OCI-LY3 (cell line): Measurements from ENCODE around the gene SELPLG.

ENCODE experiments used
- CTCF ChIP-seq: fragments of 200-600, 300-600 bp; sonication (generic); IDR thresholded peaks from 2 replicates; pipeline ENCODE4 v1.5.1; 2014; ENCODE audit warnings: antibody characterized with exemption, low read length, low read depth
- EZH2phosphoT487 ChIP-seq: fragments of 200-600 bp; shearing (Covaris generic); IDR thresholded peaks from 2 replicates; pipeline ENCODE4 v1.6.1; 2018; ENCODE audit warnings: antibody characterized with exemption, mixed run types, low read depth

DNA sequence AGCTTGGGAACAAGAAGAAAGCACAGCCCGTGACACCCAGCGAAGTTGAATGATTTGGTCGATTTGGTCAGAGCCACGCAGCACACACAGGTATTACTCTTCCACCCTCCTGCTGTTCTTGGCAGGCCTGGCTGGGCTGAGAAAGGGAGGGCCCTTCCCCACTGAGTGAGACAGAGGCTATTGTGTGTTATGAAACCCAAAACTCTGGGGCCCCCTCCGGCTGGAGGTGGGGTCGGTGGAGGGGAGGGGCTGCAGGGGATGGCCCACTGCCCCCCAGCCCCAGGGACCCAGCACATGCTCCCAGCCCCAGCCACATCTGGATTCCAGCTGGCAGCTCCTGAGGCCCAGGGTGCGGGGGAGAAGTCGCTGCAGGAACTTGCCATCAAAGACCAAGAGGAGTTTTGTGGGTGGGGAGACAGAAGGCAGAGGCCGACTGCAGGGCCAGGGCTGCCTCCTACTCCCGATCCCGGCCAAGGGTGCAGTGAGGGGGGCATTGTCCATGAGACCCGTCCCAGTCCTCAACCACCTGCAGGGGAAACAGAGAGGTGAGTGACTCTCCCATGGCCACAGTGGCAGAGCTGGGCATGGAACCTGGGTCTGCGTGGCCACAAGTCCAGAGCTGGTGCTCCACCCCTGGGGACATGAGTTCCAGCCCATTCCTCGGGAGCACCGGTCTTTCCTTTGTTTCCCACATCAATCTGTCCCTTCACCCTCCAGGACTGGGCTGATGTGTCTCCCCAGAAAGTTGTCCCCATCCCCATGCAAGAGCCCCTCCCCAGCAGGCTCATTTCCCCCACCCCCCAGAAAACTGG is 44.5 kb downstream of the SELPLG start:
- no peak for TF ChIP-seq CTCF
- TF ChIP-seq EZH2phosphoT487: no peak
